ENCODE results near the gene BOLA3.

The BOLA3 gene

DNA sequence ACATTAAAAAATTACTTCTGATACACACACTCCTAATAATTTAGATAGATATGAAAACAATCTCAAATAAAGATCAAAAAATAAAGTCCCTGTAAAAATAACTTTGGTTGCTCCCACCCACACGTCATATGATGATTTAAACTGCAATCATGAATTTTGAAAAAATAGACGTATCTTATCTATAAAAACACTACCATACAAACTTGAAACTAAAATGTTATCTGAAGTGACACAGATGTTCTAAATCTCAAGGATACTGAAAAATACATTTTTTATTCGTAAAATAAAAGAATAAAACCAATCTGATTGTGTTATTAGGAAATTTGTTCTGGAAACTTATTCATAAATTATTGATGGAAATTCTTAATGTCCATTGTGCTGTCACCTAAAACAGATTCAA, 8.1 kb upstream of the BOLA3 start:
- H3K27ac ChIP-seq = no peak overlapping the region
- no peak for DNase-seq (ENCODE audit: low spot score)
- ChIA-PET CTCF (no interaction called here), POLR2A (ENCODE audit: low non-redundant PET) (no interaction called here)
- TF ChIP-seq, protein P1, sequence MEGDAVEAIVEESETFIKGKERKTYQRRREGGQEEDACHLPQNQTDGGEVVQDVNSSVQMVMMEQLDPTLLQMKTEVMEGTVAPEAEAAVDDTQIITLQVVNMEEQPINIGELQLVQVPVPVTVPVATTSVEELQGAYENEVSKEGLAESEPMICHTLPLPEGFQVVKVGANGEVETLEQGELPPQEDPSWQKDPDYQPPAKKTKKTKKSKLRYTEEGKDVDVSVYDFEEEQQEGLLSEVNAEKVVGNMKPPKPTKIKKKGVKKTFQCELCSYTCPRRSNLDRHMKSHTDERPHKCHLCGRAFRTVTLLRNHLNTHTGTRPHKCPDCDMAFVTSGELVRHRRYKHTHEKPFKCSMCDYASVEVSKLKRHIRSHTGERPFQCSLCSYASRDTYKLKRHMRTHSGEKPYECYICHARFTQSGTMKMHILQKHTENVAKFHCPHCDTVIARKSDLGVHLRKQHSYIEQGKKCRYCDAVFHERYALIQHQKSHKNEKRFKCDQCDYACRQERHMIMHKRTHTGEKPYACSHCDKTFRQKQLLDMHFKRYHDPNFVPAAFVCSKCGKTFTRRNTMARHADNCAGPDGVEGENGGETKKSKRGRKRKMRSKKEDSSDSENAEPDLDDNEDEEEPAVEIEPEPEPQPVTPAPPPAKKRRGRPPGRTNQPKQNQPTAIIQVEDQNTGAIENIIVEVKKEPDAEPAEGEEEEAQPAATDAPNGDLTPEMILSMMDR (conservative IDR thresholded peaks at IDR 0.05; ENCODE audit: low read depth) = no peak

DNA sequence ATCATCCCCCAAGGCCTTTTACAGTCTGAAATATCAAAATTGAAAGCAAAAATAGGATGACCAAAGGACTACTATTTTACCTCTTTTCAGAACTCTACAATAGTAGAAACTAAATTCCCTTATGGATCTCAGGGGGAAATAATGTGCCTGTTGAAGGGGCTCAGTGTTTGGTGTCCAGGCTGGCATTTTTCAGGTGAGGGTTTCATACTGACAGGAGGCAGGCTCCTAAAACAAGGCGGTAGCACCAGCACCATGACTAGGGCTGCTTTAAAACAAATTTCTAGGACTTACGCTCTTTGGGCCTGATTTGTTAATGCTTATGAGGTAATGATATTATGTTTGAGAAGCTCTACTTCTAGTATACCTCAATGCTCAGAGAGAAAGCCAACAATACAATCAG, 5.2 kb upstream of the BOLA3 start:
- no peak overlapping the region for H3K27ac ChIP-seq
- TF ChIP-seq, protein P1 (conservative IDR thresholded peaks at IDR 0.05; ENCODE audit: low read depth) = no peak
- DNase-seq (ENCODE audit: low spot score) = no peak
- CTCF ChIA-PET = interaction anchor here (0.5 kb wide), 1 partner anchor 182 kb away, joined by 3 read pairs; no protein-coding TSS in a partner anchor
- POLR2A ChIA-PET (ENCODE audit: low non-redundant PET) = no interaction called here

DNA sequence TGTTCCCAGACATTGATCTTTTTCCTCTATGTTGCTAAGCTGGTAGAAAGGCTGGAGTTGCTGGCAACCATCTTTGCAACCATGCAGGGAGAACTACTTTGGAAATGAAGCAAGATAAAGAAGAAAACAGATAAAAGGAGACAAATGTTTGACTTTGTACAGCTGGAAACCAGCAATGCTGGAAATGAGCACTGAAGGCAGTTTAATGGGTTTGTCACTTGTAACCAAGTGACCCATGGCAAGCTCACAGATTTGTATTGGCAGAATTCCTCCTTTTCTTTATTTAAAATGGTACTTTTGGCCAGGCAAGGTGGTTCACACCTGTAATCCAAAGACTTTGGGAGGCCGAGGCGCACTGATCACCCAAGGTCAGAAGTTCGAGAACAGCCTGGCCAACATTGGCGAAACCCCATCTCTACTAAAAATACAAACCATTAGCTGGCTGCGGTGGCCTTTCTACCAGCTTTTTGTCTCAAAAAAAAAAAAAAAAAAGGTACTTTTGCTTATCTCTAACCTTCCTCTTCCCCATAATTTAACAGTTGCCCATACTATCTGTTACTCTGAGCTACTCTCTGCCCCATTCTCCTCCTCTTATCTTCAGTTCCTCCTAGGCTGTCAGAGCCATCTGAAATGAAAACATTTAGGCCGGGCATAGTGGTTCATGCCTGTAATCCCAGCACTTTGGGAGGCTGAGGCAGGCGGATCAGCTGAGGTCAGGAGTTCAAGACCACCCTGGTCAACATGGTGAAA, 2.0 kb upstream of the BOLA3 start:
- POLR2A ChIA-PET (ENCODE audit: low non-redundant PET) = no interaction called here
- TF ChIP-seq, protein P1 (conservative IDR thresholded peaks at IDR 0.05; ENCODE audit: low read depth) = no peak
- peak overlapping the region; percentile 14; the same call in 1 of the 2 replicates for H3K27ac ChIP-seq
- no peak for DNase-seq (ENCODE audit: low spot score)
- CTCF ChIA-PET = interaction anchor here (0.6 to 2.3 kb wide), 3 partner anchors 24 to 328 kb away, joined by 3 to 12 read pairs (median 4); no protein-coding TSS in a partner anchor

DNA sequence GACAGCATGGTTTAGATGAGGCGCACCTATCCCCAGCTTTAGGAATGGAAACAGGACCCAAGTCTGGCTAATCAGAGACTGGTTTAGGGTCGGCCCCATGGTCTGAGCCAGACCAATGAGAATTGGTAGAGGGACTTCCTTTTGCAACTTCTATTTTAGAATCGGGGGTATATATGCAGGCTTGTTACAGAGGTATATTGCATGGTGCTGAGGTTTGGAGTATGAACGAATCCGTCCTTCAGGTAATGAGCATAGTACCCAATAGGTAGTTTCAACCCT, 1.5 kb upstream of the BOLA3 start:
- TF ChIP-seq, protein P1 (conservative IDR thresholded peaks at IDR 0.05; ENCODE audit: low read depth) = no peak
- DNase-seq (ENCODE audit: low spot score) = no peak
- ChIA-PET CTCF (interaction anchor here (0.6 to 1.1 kb wide), 2 partner anchors 10 to 28 kb away, joined by 4 read pairs; no protein-coding TSS in a partner anchor), POLR2A (ENCODE audit: low non-redundant PET) (interaction anchor here (0.6 kb wide), 1 partner anchor 341 kb away, joined by 4 read pairs; no protein-coding TSS in a partner anchor)
- no peak overlapping the region for H3K27ac ChIP-seq

DNA sequence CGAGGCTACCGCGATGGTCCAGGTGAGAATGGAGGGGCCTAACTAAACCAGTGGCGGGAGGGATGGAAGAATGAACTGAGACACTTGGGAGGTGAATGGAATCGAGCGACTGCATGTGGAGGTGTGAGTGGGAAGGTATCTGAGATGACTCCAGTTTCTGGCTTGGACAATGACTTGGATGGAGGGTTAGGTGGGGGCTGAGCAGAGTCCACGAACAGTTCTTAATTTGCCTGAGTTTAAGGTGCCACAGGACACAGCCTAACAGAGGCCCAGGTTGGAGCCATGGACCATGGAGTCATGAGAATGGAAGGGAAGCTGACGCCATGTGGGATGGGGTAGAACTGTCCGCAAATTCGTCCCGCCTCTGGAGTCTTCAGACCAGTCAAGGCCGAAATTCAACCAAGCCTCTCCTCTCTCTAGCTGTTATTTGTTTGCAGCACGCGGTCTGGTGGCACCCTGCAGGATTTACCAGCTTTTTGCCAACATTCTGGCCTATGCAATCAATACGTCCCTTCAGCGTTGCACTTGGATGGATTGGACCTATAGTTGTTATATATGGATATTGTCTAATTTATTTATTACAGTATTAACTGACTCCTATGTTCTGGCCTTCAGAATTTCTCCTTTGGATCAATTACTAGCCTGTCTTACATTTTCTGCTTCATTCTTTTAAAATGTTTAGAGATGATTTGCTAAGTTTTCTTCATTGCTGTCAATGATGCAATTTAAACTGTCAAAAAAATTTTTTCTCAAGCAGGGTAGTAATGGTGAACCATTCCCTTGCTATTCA, 940 bp upstream of the BOLA3 start:
- TF ChIP-seq, protein P1 (conservative IDR thresholded peaks at IDR 0.05; ENCODE audit: low read depth) = no peak
- peak overlapping the region; percentile 79 for H3K27ac ChIP-seq
- ChIA-PET POLR2A (ENCODE audit: low non-redundant PET) (interaction anchor here (0.6 kb wide), 1 partner anchor 342 kb away, joined by 4 read pairs; no protein-coding TSS in a partner anchor), CTCF (interaction anchor here (0.6 to 2.3 kb wide), 12 partner anchors 9 to 1030 kb away, joined by 3 to 18 read pairs (median 4); no protein-coding TSS in a partner anchor)
- no peak for DNase-seq (ENCODE audit: low spot score)

DNA sequence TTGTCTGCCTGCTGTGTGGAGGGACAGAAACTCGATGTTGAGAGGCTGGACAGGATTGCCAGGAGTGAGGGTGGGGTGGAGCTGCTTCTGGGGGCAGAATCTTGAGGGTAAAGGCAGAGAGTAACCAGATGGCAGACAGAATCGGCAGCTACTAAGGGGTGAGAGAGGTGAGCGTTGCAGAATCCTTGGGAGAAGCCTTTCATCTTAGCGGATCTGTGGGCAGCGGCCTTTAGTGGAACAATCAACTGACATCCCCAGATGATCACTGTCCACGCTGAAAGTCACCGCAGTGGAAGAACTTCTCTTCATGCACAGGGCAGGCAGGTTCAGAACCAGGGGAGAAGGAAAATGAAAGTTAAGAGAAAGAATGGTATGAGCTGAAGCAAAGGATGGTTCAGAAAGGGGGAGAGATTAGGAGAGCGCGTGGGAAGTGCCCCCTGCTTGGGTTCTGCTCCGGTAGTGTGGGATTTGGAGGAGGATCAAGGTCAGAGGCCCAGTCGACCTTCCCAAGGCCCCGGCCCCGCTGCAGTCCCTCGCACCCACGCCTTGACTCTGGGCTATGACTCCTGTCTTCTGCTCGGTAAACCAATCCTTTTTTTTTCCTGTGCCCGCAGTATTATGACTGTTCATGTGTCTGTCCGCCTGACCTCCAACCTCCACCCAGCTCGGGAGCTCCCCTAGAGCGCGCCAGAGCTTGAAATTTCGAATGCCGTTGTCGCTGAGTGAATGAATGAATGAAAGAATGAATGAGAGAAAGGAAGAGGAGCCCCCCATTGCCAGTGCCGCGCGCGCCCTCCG, 584 bp downstream of the BOLA3 start:
- peak overlapping the region; percentile 79 for H3K27ac ChIP-seq
- CTCF ChIA-PET = interaction anchor here (0.6 to 2.3 kb wide), 9 partner anchors 8 to 324 kb away, joined by 3 to 18 read pairs (median 3); no protein-coding TSS in a partner anchor
- TF ChIP-seq, protein P1 (conservative IDR thresholded peaks at IDR 0.05; ENCODE audit: low read depth) = no peak
- POLR2A ChIA-PET (ENCODE audit: low non-redundant PET) = interaction anchor here (0.8 kb wide), 1 partner anchor 137 kb away, joined by 3 read pairs; no protein-coding TSS in a partner anchor
- DNase-seq (ENCODE audit: low spot score) = peak; percentile 20

Measured in RWPE1 (cell line).